MM.1S (cell line): Measurements from ENCODE around the gene CTDSP2.
"Not testable (repeated sequence)": the region's sequence is repeated elsewhere in the genome, so short reads cannot be mapped to it uniquely, and the experiment has no call there.

ENCODE experiments used
- CTCF ChIP-seq: fragments of 300-600 bp; sonication (generic); IDR thresholded peaks from 2 replicates; pipeline ENCODE4 v1.5.1; 2016; ENCODE audit warnings: antibody characterized with exemption, low read length, mixed read lengths
- EZH2 ChIP-seq: fragments of 300-600 bp; sonication (generic); optimal IDR thresholded peaks from 2 replicates; pipeline ENCODE3; 2017; ENCODE audit warnings: low read depth, mild to moderate bottlenecking, antibody characterized with exemption, low read length, mixed read lengths

GRCh38 chr12:57817990-57818331 is 28.6 kb downstream of the CTDSP2 start:
- TF ChIP-seq EZH2, CTCF: not testable (repeated sequence)
